WTC11 (cell line): ENCODE data around the gene KSR2. TPM values are rescaled to one million over a fixed set of nuclear protein-coding genes. Genes with fewer than 3 reads are reported as not detected.

ENCODE experiments used
- ATAC-seq: fragments of 200-7000 bp; cut with Tn5 transposase; 2 replicates; pipeline ENCODE4 v1.10.0; 2021; ENCODE audit warnings: mild to moderate bottlenecking, moderate library complexity
- CTCF ChIA-PET: fragments of 300-600 bp; sonication (Branson Sonifier 250); formaldehyde crosslinking; loops from one replicate; lab custom pipeline; 2021; ENCODE audit warnings: antibody characterized with exemption; lab: Charles Lee
- POLR2A ChIA-PET: fragments of 350-600 bp; sonication (Branson Sonifier 250); formaldehyde crosslinking; loops from one replicate; lab custom pipeline; 2021; ENCODE audit warnings: antibody characterized with exemption; lab: Charles Lee
- DNase-seq: peaks from one replicate; pipeline ENCODE4 v3.0.0; 2021; ENCODE audit warnings: low spot score
- H3K27ac Mint-ChIP-seq: 2 replicates; pipeline ENCODE4 v1.8.0; 2021; ENCODE audit warnings: mixed read lengths
- H3K27me3 Mint-ChIP-seq: 2 replicates; pipeline ENCODE4 v1.8.0; 2021; ENCODE audit warnings: low read depth, mild to moderate bottlenecking, moderate library complexity, mixed read lengths
- H3K36me3 Mint-ChIP-seq: 2 replicates; pipeline ENCODE4 v1.8.0; 2021; ENCODE audit warnings: mixed read lengths
- H3K4me1 Mint-ChIP-seq: 2 replicates; pipeline ENCODE4 v1.8.0; 2022; ENCODE audit warnings: mixed read lengths
- H3K4me3 Mint-ChIP-seq: 2 replicates; pipeline ENCODE4 v1.8.0; 2021; ENCODE audit warnings: mild to moderate bottlenecking, moderate library complexity, mixed read lengths
- H3K9me3 Mint-ChIP-seq: 2 replicates; pipeline ENCODE4 v1.8.0; 2021; ENCODE audit warnings: mixed read lengths
- CDX4 ChIP-seq: fragments of 250-450 bp; sonication (Bioruptor Pico); IDR thresholded peaks from 2 replicates; pipeline ENCODE4 v1.9.0; 2021; ENCODE audit warnings: moderate library complexity, mild to moderate bottlenecking, inconsistent platforms, borderline replicate concordance
- CREB1 ChIP-seq: sonication (generic); formaldehyde crosslinking; IDR thresholded peaks from 2 replicates; pipeline ENCODE4 v1.8.0; 2023; ENCODE audit warnings: mild to moderate bottlenecking, missing genetic modification reagents
- E2F4 ChIP-seq: sonication (generic); formaldehyde crosslinking; IDR thresholded peaks from 2 replicates; pipeline ENCODE4 v1.8.1; 2022; ENCODE audit warnings: low read depth, mild to moderate bottlenecking, moderate library complexity, missing genetic modification reagents, borderline replicate concordance
- EMX1 ChIP-seq: fragments of 250-450 bp; sonication (Bioruptor Pico); IDR thresholded peaks from 2 replicates; pipeline ENCODE4 v1.8.0; 2021; ENCODE audit warnings: mild to moderate bottlenecking
- HMGA2 ChIP-seq: fragments of 250-450 bp; sonication (Bioruptor Pico); IDR thresholded peaks from 2 replicates; pipeline ENCODE4 v1.4.0; 2021; ENCODE audit warnings: mild to moderate bottlenecking, moderate library complexity
- IRF1 ChIP-seq: sonication (generic); formaldehyde crosslinking; IDR thresholded peaks from 2 replicates; pipeline ENCODE4 v1.8.0; 2023; ENCODE audit warnings: missing genetic modification reagents
- MAX ChIP-seq: sonication (generic); formaldehyde crosslinking; IDR thresholded peaks from 2 replicates; pipeline ENCODE4 v1.8.0; 2022; ENCODE audit warnings: mild to moderate bottlenecking, missing genetic modification reagents
- MYBL2 ChIP-seq: sonication (generic); formaldehyde crosslinking; IDR thresholded peaks from 2 replicates; pipeline ENCODE4 v1.8.1; 2023; ENCODE audit warnings: mild to moderate bottlenecking, moderate library complexity, missing genetic modification reagents
- NR3C1 ChIP-seq: sonication (generic); formaldehyde crosslinking; conservative IDR thresholded peaks from 2 replicates; pipeline ENCODE4 v1.8.1; 2023; ENCODE audit warnings: low read depth, mild to moderate bottlenecking, missing genetic modification reagents
- OVOL2 ChIP-seq: fragments of 250-450 bp; sonication (Bioruptor Pico); IDR thresholded peaks from 2 replicates; pipeline ENCODE4 v1.9.0; 2021; ENCODE audit warnings: mild to moderate bottlenecking, borderline replicate concordance
- PRRX2 ChIP-seq: fragments of 250-450 bp; sonication (Bioruptor Pico); IDR thresholded peaks from 2 replicates; pipeline ENCODE4 v1.8.0; 2021; ENCODE audit warnings: mild to moderate bottlenecking
- RORB ChIP-seq: fragments of 250-450 bp; sonication (Bioruptor Pico); IDR thresholded peaks from 2 replicates; pipeline ENCODE4 v1.9.0; 2021; ENCODE audit warnings: mild to moderate bottlenecking
- SMAD4 ChIP-seq: sonication (generic); formaldehyde crosslinking; IDR thresholded peaks from 2 replicates; pipeline ENCODE4 v1.8.0; 2022; ENCODE audit warnings: mild to moderate bottlenecking, missing genetic modification reagents
- SP1 ChIP-seq: sonication (generic); formaldehyde crosslinking; conservative IDR thresholded peaks from 2 replicates; pipeline ENCODE4 v1.8.1; 2022; ENCODE audit warnings: missing genetic modification reagents
- TP53 ChIP-seq: sonication (generic); formaldehyde crosslinking; IDR thresholded peaks from 2 replicates; pipeline ENCODE4 v1.8.1; 2023; ENCODE audit warnings: mild to moderate bottlenecking, missing genetic modification reagents
- ZNF219 ChIP-seq: sonication (generic); formaldehyde crosslinking; IDR thresholded peaks from 2 replicates; pipeline ENCODE4 v1.8.0; 2023; ENCODE audit warnings: missing genetic modification reagents, mild to moderate bottlenecking, borderline replicate concordance
- ZNF423 ChIP-seq: fragments of 250-450 bp; sonication (Bioruptor Pico); IDR thresholded peaks from 2 replicates; pipeline ENCODE4 v2.1.2; 2022; ENCODE audit warnings: mild to moderate bottlenecking, moderate library complexity
- ZNF671 ChIP-seq: fragments of 250-450 bp; sonication (Bioruptor Pico); IDR thresholded peaks from 2 replicates; pipeline ENCODE4 v1.8.0; 2021; ENCODE audit warnings: mild to moderate bottlenecking
- total RNA-seq: library from RNA; stranded (reverse); gene quantifications from 3 replicates; pipeline ENCODE4 v1.2.3, GENCODE V29; 2021
- TF ChIP-seq, protein P1 (sequence below): sonication (generic); formaldehyde crosslinking; IDR thresholded peaks from 2 replicates; pipeline ENCODE4 v1.8.1; 2022; ENCODE audit warnings: mild to moderate bottlenecking, moderate library complexity, missing genetic modification reagents
- TF ChIP-seq, protein P2 (sequence below): sonication (generic); formaldehyde crosslinking; IDR thresholded peaks from 2 replicates; pipeline ENCODE4 v1.8.1; 2023; ENCODE audit warnings: mild to moderate bottlenecking, missing genetic modification reagents, moderate library complexity
- TF ChIP-seq, protein P3 (sequence below): fragments of 200-600 bp; IDR thresholded peaks from 2 replicates; pipeline ENCODE4 v1.8.0; 2022; ENCODE audit warnings: antibody characterized with exemption
- TF ChIP-seq, protein P4 (sequence below): sonication (generic); formaldehyde crosslinking; IDR thresholded peaks from 2 replicates; pipeline ENCODE4 v1.8.1; 2023; ENCODE audit warnings: mild to moderate bottlenecking, missing genetic modification reagents

The KSR2 gene
- total RNA-seq, 1 experiment from 2014 or later = 2.4 TPM

DNA sequence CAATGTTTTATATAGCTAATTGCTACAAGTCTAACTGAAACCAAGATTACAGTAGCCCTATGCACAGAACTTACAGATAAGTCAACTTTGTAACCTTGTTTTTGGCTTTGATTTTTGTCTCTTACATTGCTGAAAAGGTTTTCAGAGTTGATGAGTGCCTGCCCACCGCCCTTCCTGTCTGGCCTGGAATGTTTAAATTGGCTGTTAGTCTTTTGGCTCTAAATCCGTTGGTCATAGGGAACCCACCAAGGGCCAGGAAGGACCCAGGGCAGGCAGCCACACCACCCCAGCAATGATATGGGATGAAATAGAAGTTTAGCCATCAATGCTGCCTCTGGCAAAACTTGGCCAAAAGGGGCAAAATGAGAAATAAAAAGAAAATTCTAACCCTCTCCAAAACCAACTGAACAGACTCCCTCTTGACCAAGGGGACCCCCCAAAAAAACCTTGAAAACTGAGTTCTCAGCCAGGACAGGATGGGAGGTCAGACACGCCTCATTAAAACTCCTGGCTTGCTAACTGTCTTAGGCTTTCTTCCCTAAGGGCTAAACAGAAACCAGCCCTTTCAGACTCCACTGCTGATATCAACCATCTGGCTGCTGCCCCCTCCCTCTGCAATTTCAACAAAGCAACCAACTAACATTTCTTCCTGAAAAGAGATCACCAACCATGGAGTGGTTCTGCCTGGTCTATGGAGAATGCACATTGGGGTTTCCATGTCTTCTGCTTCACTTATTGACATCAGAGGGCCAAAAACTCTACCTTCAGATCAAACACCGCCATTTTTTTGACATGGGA is 365.3 kb downstream of the KSR2 start:
- H3K36me3 Mint-ChIP-seq = no peaks in the 10 kb centered on the region
- POLR2A ChIA-PET = interaction anchor here (1.0 kb wide), 1 partner anchor 13 kb away, joined by 3 read pairs; no protein-coding TSS in a partner anchor
- ATAC-seq = peak; percentile 79
- CTCF ChIA-PET = interaction anchor here (1.1 to 1.6 kb wide), 2 partner anchors 68 to 247 kb away, joined by 3 to 4 read pairs; no protein-coding TSS in a partner anchor
- peak; percentile 30 for DNase-seq
- no peak overlapping the region for H3K4me3 Mint-ChIP-seq
- peaks cover 4% of the 10 kb centered on the region for H3K9me3 Mint-ChIP-seq
- H3K4me1 Mint-ChIP-seq = peaks cover 37% of the 10 kb centered on the region
- H3K27me3 Mint-ChIP-seq = no peaks in the 10 kb centered on the region
- peak overlapping the region; percentile 75 for H3K27ac Mint-ChIP-seq
- TF ChIP-seq HMGA2 (no peak), RORB (CRISPR knock-in tag) (no peak), ZNF219 (CRISPR knock-in tag) (no peak), MYBL2 (no peak), ZNF671 (no peak), PRRX2 (CRISPR knock-in tag) (no peak), MAX (CRISPR knock-in tag) (no peak), EMX1 (CRISPR knock-in tag) (no peak), CDX4 (CRISPR knock-in tag) (no peak), IRF1 (no peak), E2F4 (CRISPR knock-in tag) (no peak), ZNF423 (CRISPR knock-in tag) (no peak), SP1 (CRISPR knock-in tag) (no peak), OVOL2 (CRISPR knock-in tag) (no peak), NR3C1 (CRISPR knock-in tag) (no peak)
- TF ChIP-seq, protein P1, sequence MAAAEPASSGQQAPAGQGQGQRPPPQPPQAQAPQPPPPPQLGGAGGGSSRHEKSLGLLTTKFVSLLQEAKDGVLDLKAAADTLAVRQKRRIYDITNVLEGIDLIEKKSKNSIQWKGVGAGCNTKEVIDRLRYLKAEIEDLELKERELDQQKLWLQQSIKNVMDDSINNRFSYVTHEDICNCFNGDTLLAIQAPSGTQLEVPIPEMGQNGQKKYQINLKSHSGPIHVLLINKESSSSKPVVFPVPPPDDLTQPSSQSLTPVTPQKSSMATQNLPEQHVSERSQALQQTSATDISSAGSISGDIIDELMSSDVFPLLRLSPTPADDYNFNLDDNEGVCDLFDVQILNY (CRISPR knock-in tag) = no peak
- TF ChIP-seq, protein P2, sequence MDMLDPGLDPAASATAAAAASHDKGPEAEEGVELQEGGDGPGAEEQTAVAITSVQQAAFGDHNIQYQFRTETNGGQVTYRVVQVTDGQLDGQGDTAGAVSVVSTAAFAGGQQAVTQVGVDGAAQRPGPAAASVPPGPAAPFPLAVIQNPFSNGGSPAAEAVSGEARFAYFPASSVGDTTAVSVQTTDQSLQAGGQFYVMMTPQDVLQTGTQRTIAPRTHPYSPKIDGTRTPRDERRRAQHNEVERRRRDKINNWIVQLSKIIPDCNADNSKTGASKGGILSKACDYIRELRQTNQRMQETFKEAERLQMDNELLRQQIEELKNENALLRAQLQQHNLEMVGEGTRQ (CRISPR knock-in tag) = no peak
- TF ChIP-seq, protein P3, sequence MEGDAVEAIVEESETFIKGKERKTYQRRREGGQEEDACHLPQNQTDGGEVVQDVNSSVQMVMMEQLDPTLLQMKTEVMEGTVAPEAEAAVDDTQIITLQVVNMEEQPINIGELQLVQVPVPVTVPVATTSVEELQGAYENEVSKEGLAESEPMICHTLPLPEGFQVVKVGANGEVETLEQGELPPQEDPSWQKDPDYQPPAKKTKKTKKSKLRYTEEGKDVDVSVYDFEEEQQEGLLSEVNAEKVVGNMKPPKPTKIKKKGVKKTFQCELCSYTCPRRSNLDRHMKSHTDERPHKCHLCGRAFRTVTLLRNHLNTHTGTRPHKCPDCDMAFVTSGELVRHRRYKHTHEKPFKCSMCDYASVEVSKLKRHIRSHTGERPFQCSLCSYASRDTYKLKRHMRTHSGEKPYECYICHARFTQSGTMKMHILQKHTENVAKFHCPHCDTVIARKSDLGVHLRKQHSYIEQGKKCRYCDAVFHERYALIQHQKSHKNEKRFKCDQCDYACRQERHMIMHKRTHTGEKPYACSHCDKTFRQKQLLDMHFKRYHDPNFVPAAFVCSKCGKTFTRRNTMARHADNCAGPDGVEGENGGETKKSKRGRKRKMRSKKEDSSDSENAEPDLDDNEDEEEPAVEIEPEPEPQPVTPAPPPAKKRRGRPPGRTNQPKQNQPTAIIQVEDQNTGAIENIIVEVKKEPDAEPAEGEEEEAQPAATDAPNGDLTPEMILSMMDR = no peak

DNA sequence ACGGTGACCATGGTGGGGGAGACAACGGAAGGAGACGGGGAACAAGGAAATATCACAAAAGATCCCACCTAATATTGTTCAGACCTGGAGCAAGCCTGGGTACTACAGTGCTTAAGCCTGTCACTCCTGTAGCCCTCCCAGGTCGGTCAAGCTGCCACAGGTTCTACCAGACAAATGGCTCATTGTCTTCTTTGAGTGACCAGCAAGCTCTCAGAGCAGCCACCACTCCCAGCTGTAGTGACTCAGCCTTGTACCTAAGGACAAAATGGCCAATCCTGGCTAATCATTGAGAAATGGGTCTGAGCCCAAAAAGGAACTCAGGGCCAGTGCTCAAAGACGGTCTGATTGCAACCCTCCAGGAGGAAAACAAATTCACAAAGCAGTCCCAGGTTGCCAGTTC is 368.9 kb downstream of the KSR2 start:
- TF ChIP-seq, protein P1 (CRISPR knock-in tag) = no peak
- TF ChIP-seq MYBL2 (no peak), IRF1 (no peak), CREB1 (no peak), TP53 (CRISPR knock-in tag) (no peak), PRRX2 (CRISPR knock-in tag) (no peak), SMAD4 (CRISPR knock-in tag) (no peak), ZNF219 (CRISPR knock-in tag) (no peak)
- TF ChIP-seq, protein P4, sequence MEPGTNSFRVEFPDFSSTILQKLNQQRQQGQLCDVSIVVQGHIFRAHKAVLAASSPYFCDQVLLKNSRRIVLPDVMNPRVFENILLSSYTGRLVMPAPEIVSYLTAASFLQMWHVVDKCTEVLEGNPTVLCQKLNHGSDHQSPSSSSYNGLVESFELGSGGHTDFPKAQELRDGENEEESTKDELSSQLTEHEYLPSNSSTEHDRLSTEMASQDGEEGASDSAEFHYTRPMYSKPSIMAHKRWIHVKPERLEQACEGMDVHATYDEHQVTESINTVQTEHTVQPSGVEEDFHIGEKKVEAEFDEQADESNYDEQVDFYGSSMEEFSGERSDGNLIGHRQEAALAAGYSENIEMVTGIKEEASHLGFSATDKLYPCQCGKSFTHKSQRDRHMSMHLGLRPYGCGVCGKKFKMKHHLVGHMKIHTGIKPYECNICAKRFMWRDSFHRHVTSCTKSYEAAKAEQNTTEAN (CRISPR knock-in tag) = no peak
- no peak overlapping the region for H3K27ac Mint-ChIP-seq
- peaks cover 29% of the 10 kb centered on the region for H3K4me1 Mint-ChIP-seq
- ATAC-seq = no peak
- no peak overlapping the region for H3K4me3 Mint-ChIP-seq
- H3K36me3 Mint-ChIP-seq = no peaks in the 10 kb centered on the region
- POLR2A ChIA-PET = no interaction called here
- no peaks in the 10 kb centered on the region for H3K9me3 Mint-ChIP-seq
- DNase-seq = no peak
- H3K27me3 Mint-ChIP-seq = no peaks in the 10 kb centered on the region
- CTCF ChIA-PET = interaction anchor here (1.6 to 2.0 kb wide), 3 partner anchors 12 to 233 kb away, joined by 3 to 8 read pairs (median 5); no protein-coding TSS in a partner anchor
